Retina (tissue), 1 donor: ENCODE measurements around the gene ADCY10.
"Not testable (repeated sequence)": the region's sequence is repeated elsewhere in the genome, so short reads cannot be mapped to it uniquely, and the experiment has no call there.

Experiments
- DNase-seq: peaks from one replicate; pipeline ENCODE4 v3.0.0-alpha.2; 2016

The ADCY10 gene

GRCh38 chr1:167913895-167914496, at the start of gene ADCY10:
Gene ADCY10 (minus strand): TSS chr1:167914134. CDS start chr1:167905140, 8,994 bp downstream.
- no peak for DNase-seq

- DNase-seq, result no peak
Observed at GRCh38 chr1:167957710-167958109, 43.8 kb upstream of the ADCY10 start.

- DNase-seq, result no peak
Observed at GRCh38 chr1:167955915-167956314, 42.0 kb upstream of the ADCY10 start.

GRCh38 chr1:167950569-167950968, 36.6 kb upstream of the ADCY10 start:
- no peak for DNase-seq

GRCh38 chr1:167949785-167950184, 35.9 kb upstream of the ADCY10 start:
- DNase-seq, result no peak

GRCh38 chr1:167947733-167948132, 33.8 kb upstream of the ADCY10 start:
- no peak for DNase-seq

- no peak for DNase-seq
Observed at GRCh38 chr1:167943541-167943940, 29.6 kb upstream of the ADCY10 start.

- no peak for DNase-seq
Observed at GRCh38 chr1:167940264-167940663, 26.3 kb upstream of the ADCY10 start.

GRCh38 chr1:167938080-167938636, 24.2 kb upstream of the ADCY10 start:
- DNase-seq, result no peak

GRCh38 chr1:167937709-167938010, 23.7 kb upstream of the ADCY10 start:
- no peak for DNase-seq

- DNase-seq, result peak; percentile 77
Observed at GRCh38 chr1:167936930-167937708, 23.2 kb upstream of the ADCY10 start, which contains the start of gene MPC2. Gene MPC2 (minus strand): TSS chr1:167937072. CDS start chr1:167935841, 1,231 bp downstream.

GRCh38 chr1:167936068-167936929, 22.4 kb upstream of the ADCY10 start, which contains the start of gene DCAF6:
Gene DCAF6 (plus strand): TSS chr1:167936683. CDS start chr1:167936912, 229 bp downstream.
- peak; percentile 100 for DNase-seq

- DNase-seq, result no peak
Observed at GRCh38 chr1:167935216-167936067, 21.5 kb upstream of the ADCY10 start.

- no peak for DNase-seq
Observed at GRCh38 chr1:167934426-167935215, 20.7 kb upstream of the ADCY10 start.

- DNase-seq, result no peak
Observed at GRCh38 chr1:167933788-167934187, 19.9 kb upstream of the ADCY10 start.

GRCh38 chr1:167929725-167930124, 15.8 kb upstream of the ADCY10 start:
- DNase-seq, result no peak

- DNase-seq, result not testable (repeated sequence)
Observed at GRCh38 chr1:167928919-167929318, 15.0 kb upstream of the ADCY10 start.

- DNase-seq, result no peak
Observed at GRCh38 chr1:167928457-167928852, 14.5 kb upstream of the ADCY10 start.

GRCh38 chr1:167927046-167927754, 13.3 kb upstream of the ADCY10 start:
- DNase-seq, result no peak

GRCh38 chr1:167926486-167926997, 12.6 kb upstream of the ADCY10 start:
- DNase-seq, result no peak
